Activated naive CD8-positive, alpha-beta T cell (primary cell): ENCODE results near the gene NCOR2.
A peak's percentile ranks its signal among the peaks of the same experiment; 100 is the strongest.
"Not testable (repeated sequence)": the region's sequence is repeated elsewhere in the genome, so short reads cannot be mapped to it uniquely, and the experiment has no call there.

ENCODE experiments used
- H3K27ac Mint-ChIP-seq: one replicate; pipeline ENCODE4 v1.8.0; 2021; ENCODE audit warnings: mixed read lengths
- H3K27me3 Mint-ChIP-seq: one replicate; pipeline ENCODE4 v1.8.0; 2021; ENCODE audit warnings: mixed read lengths
- H3K36me3 Mint-ChIP-seq: one replicate; pipeline ENCODE4 v1.8.0; 2021; ENCODE audit warnings: mixed read lengths
- H3K4me1 Mint-ChIP-seq: one replicate; pipeline ENCODE4 v1.8.0; 2021; ENCODE audit warnings: low read depth, mixed read lengths
- H3K4me3 Mint-ChIP-seq: one replicate; pipeline ENCODE4 v1.8.0; 2021; ENCODE audit warnings: mild to moderate bottlenecking, mixed read lengths
- H3K9me3 Mint-ChIP-seq: one replicate; pipeline ENCODE4 v1.8.0; 2021; ENCODE audit warnings: low read depth, mixed read lengths

Gene NCOR2

GRCh38 chr12:124590447-124590846 lies 23.0 kb upstream of the NCOR2 start:
- Mint-ChIP-seq H3K27me3 (peaks cover 1% of the 10 kb centered on the region), H3K4me3 (no peak overlapping the region), H3K4me1 (peaks cover 24% of the 10 kb centered on the region), H3K27ac (no peak overlapping the region), H3K36me3 (no peaks in the 10 kb centered on the region), H3K9me3 (peaks cover 4% of the 10 kb centered on the region)

DNA sequence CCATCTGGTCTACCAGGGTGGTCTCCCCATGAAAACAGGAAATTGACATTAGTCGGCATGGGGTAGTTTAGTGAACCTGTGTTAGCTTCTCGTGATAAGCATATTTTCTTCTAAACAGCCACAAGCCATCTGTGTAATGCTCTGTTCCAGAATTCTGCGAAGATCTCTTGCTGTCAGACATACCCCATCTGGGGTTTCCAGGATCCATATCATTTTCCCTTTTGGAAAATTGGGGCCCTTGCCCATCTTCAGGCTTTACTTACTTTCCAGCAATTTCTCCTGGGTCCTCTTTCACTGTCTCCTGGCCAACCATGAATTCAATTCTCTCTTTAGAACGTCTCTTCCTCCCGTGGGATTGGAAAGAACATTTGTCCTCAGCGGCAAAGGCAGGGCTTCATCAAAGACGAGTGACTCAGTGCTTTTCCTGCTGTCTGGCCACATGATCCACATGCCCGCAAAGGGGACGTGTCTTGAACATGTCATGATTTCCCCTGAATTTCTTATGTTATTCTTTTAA lies 21.4 kb upstream of the NCOR2 start:
- Mint-ChIP-seq H3K36me3 (no peaks in the 10 kb centered on the region), H3K4me1 (peaks cover 24% of the 10 kb centered on the region), H3K4me3 (peak overlapping the region; percentile 0), H3K27me3 (no peaks in the 10 kb centered on the region), H3K27ac (peak overlapping the region; percentile 52), H3K9me3 (peaks cover 4% of the 10 kb centered on the region)

DNA sequence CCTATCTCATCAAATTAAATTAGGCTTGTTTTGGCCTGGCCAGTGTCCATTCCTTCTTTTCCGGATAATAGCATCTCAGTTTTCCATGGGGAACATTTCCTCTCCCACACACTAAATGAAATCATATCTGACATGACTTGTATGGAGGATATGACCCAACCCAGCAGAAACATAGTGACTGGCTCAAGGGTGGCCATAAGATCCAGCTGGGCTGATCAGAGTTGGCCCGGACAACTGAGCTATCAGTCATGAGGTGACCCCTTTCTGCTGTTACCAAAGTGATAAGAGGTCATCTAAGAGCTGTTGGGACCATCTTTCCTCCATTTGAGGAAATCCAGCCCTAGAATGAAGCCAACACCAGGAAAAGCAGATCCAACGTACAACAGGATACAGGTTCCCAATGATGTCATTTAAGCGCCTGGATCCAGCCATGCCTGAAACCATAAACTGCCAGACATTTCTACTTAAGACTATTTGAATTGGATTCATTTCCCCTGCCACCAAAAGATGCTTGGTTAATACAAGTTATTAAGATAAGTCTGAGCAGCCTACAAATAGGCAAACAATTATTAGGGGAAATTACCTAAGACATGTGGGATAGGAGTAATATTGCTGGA lies 20.7 kb upstream of the NCOR2 start:
- Mint-ChIP-seq H3K9me3 (peaks cover 4% of the 10 kb centered on the region), H3K4me1 (peaks cover 24% of the 10 kb centered on the region), H3K27me3 (no peaks in the 10 kb centered on the region), H3K27ac (peak overlapping the region; percentile 16), H3K4me3 (no peak overlapping the region), H3K36me3 (no peaks in the 10 kb centered on the region)

DNA sequence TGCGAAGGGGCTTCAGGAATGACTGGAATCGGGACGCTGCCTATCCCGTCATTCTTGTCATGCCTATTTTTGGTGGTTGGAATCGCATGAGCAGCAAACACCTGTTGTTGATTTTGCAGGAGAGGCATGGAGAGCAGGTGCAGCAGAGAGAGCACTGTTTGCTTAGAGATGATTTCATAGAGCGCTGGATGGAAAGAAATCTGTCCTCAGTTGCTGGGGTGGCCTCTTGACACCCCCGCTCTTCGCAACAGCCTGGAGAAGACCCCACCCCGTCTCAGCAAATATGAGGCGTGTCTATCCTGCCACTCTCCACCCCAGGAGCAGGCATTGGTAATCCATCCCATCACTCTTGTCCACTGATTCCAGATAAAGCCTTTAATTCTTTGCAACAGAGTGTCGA lies 19.3 kb upstream of the NCOR2 start:
- Mint-ChIP-seq H3K9me3 (peaks cover 4% of the 10 kb centered on the region), H3K27me3 (no peaks in the 10 kb centered on the region), H3K36me3 (no peaks in the 10 kb centered on the region), H3K4me3 (no peak overlapping the region), H3K4me1 (peaks cover 24% of the 10 kb centered on the region), H3K27ac (no peak overlapping the region)

GRCh38 chr12:124584494-124584893 lies 17.1 kb upstream of the NCOR2 start:
- H3K27me3 Mint-ChIP-seq, H3K36me3 Mint-ChIP-seq, H3K27ac Mint-ChIP-seq, H3K4me3 Mint-ChIP-seq, H3K9me3 Mint-ChIP-seq: not testable (repeated sequence)
- peaks cover 16% of the 10 kb centered on the region for H3K4me1 Mint-ChIP-seq

GRCh38 chr12:124583854-124584253 lies 16.4 kb upstream of the NCOR2 start:
- Mint-ChIP-seq H3K36me3 (peaks cover 4% of the 10 kb centered on the region), H3K4me3 (no peak overlapping the region), H3K9me3 (peaks cover 4% of the 10 kb centered on the region), H3K4me1 (peaks cover 10% of the 10 kb centered on the region), H3K27ac (no peak overlapping the region), H3K27me3 (no peaks in the 10 kb centered on the region)

DNA sequence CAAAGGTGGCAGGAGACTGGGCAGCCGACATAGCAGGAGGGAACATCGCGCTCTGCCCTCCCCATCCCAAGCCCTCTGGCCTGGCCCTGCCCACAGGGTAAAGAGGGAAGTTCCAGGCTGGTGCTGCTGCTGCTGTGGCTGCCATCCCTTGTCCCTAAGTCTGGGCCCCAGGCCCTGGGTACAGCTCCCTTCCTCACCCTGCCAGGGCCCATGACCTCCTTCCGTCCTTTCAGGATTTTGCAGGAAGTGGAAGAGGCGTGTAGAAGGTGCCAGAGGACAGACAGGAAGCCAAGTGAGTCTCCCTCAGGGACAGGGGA lies 14.7 kb upstream of the NCOR2 start:
- no peaks in the 10 kb centered on the region for H3K4me1 Mint-ChIP-seq
- peaks cover 4% of the 10 kb centered on the region for H3K36me3 Mint-ChIP-seq
- H3K4me3 Mint-ChIP-seq, result no peak overlapping the region
- H3K27me3 Mint-ChIP-seq, result no peaks in the 10 kb centered on the region
- no peak overlapping the region for H3K27ac Mint-ChIP-seq
- peaks cover 4% of the 10 kb centered on the region for H3K9me3 Mint-ChIP-seq

GRCh38 chr12:124581307-124582107 lies 14.1 kb upstream of the NCOR2 start:
- H3K27me3 Mint-ChIP-seq, result no peaks in the 10 kb centered on the region
- H3K4me3 Mint-ChIP-seq, result no peak overlapping the region
- H3K36me3 Mint-ChIP-seq, result peaks cover 4% of the 10 kb centered on the region
- H3K9me3 Mint-ChIP-seq, result peaks cover 4% of the 10 kb centered on the region
- H3K4me1 Mint-ChIP-seq, result no peaks in the 10 kb centered on the region
- H3K27ac Mint-ChIP-seq, result no peak overlapping the region

DNA sequence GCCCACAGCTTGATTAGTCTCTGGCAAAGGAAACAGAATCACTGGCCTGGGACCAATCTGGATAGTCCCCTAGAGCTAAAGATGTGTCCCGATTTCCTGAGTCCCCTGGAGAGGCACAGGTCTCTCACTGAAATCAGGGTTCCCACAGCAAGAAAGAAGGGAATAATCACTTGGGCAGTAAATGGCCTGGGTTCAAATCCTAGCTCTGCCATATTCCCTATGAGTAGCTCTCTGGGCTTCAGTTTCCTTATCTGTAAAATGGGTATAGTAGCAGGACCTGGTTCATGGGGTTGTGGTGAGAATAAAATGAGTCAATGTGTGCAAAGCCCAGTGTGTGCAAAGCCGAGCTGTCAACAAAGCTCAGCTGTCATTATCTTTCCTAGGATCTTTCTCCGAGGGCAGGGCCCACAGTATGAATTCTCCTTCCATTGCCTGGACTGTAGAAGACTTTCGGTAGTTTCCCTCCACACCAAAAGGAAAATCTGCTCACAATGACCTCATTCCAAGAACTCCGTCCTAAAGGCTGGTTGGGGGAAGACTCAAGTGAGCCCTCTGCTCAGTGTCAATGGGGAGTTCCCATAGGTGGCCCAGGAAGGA lies 12.6 kb upstream of the NCOR2 start:
- Mint-ChIP-seq H3K9me3 (peaks cover 4% of the 10 kb centered on the region), H3K27ac (no peak overlapping the region), H3K4me1 (no peaks in the 10 kb centered on the region), H3K27me3 (no peaks in the 10 kb centered on the region), H3K36me3 (peaks cover 4% of the 10 kb centered on the region), H3K4me3 (no peak overlapping the region)

DNA sequence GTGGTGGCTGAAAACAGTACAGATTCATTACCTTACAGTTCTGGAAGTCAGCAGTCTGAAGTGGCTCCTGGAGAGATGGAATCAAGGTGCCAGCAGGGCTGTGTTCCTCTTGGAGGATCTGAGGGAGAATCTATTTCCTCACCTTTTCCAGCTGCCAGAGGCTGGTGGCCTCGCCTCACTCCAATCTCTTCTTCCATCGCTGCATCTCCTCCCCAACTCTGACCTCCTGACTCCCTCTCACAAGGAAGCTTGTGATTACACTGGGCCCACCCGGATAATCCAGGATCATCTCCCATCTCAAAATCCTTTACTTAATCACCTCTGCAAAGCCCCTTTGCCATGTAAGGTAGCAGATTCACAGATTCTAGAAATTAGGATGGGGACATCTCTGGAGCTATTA lies 11.4 kb upstream of the NCOR2 start:
- H3K27me3 Mint-ChIP-seq, result no peaks in the 10 kb centered on the region
- H3K27ac Mint-ChIP-seq, result no peak overlapping the region
- no peak overlapping the region for H3K4me3 Mint-ChIP-seq
- no peaks in the 10 kb centered on the region for H3K4me1 Mint-ChIP-seq
- H3K9me3 Mint-ChIP-seq, result peaks cover 4% of the 10 kb centered on the region
- peaks cover 4% of the 10 kb centered on the region for H3K36me3 Mint-ChIP-seq

DNA sequence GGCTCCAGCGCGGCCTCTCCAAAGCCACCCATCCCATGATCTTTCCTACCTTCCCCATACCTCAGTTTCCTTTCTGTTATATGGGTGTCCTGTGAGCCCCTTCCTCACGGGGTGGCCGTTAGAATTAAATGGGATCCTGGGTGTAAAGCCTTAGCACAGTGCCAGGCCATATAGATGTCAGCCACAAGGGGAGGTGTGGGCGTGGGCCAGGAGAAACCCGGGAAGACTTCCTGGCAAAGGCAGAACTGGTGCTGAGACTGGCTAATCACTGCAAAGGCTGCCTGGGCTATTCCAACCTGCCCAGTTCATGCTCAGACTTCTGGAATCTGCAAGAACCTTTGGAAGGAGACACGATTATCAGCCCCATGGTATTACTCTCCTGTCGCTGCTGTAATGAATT lies 11.0 kb upstream of the NCOR2 start:
- Mint-ChIP-seq H3K27me3 (no peaks in the 10 kb centered on the region), H3K4me3 (no peak overlapping the region)

DNA sequence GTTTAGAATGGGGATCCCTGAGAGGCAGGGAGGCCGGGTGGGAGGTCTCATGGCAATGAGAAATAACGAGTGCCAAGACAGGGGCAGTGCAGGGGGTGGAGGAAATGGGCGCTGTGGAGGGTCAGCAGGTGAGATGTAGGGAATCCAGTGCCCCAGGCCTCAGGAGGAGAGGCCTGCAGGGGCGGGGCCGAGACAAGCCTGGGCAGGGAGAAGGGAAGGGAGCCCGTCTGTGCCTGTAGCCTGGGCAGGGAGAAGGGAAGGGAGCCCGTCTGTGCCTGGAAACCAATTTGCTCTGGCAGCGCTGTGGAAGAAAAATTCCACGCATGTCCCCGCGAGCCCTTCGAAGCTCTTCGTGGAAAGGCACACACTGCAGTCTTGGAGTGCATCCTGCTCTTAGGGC lies 10.6 kb upstream of the NCOR2 start:
- peaks cover 4% of the 10 kb centered on the region for H3K36me3 Mint-ChIP-seq
- no peak overlapping the region for H3K27ac Mint-ChIP-seq
- H3K27me3 Mint-ChIP-seq, result no peaks in the 10 kb centered on the region

More for the DNA sequence above, 11.0 kb upstream of the NCOR2 start:
- Mint-ChIP-seq H3K9me3 (peaks cover 4% of the 10 kb centered on the region), H3K27ac (no peak overlapping the region), H3K4me1 (no peaks in the 10 kb centered on the region), H3K36me3 (peaks cover 4% of the 10 kb centered on the region)

GRCh38 chr12:124577374-124577773 lies 10.0 kb upstream of the NCOR2 start:
- H3K27me3 Mint-ChIP-seq, result no peaks in the 10 kb centered on the region
- no peaks in the 10 kb centered on the region for H3K4me1 Mint-ChIP-seq
- H3K9me3 Mint-ChIP-seq, result peaks cover 4% of the 10 kb centered on the region
- H3K27ac Mint-ChIP-seq, result no peak overlapping the region
- H3K36me3 Mint-ChIP-seq, result peaks cover 4% of the 10 kb centered on the region
- no peak overlapping the region for H3K4me3 Mint-ChIP-seq

More for the DNA sequence above, 10.6 kb upstream of the NCOR2 start:
- H3K4me1 Mint-ChIP-seq, result no peaks in the 10 kb centered on the region
- H3K4me3 Mint-ChIP-seq, result no peak overlapping the region
- peaks cover 4% of the 10 kb centered on the region for H3K9me3 Mint-ChIP-seq

DNA sequence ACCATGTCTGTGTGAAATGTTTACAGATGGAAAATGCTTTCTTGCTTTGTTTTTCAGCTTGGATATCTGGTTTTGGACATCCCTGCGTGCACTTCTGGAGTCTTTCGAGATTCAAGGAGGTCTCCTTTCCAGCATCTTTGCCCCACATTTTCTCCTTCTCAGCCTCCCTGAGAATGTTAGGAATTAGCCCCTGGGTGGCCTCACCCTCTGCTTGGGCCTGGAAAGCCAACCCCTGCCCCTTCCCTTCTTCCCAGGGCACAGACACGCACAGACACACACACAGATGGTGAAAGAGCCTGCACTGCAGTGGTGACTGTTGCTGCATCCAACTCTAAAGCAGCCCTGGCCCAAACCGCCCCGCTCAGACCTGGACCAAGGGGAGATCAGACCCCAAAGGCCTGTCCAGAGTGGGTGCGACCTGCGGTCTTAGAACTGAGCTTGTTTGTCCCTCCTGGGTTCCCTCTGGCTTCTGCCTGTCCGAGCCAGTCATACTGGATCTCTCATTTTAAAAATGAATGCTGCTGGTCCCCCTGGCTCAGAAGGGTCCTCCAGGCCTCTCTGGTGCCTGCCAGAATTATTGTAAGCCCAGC lies 8.7 kb upstream of the NCOR2 start:
- no peak overlapping the region for H3K4me3 Mint-ChIP-seq
- H3K36me3 Mint-ChIP-seq, result peaks cover 4% of the 10 kb centered on the region
- no peaks in the 10 kb centered on the region for H3K27me3 Mint-ChIP-seq
- H3K9me3 Mint-ChIP-seq, result peaks cover 4% of the 10 kb centered on the region
- no peaks in the 10 kb centered on the region for H3K4me1 Mint-ChIP-seq
- no peak overlapping the region for H3K27ac Mint-ChIP-seq
